HepG2 (cell line): ENCODE results near the gene ZNF318. TPM values are rescaled to one million over a fixed set of nuclear protein-coding genes. Genes with fewer than 3 reads are reported as not detected.

ENCODE experiments used
- ARNT2 ChIP-seq: sonication (generic); formaldehyde crosslinking; IDR thresholded peaks from 2 replicates; pipeline ENCODE4 v1.8.0; 2022; ENCODE audit warnings: mild to moderate bottlenecking, low read depth, missing genetic modification reagents, moderate library complexity
- DR1 ChIP-seq: sonication (generic); formaldehyde crosslinking; IDR thresholded peaks from 2 replicates; pipeline ENCODE4 v1.8.0; 2021; ENCODE audit warnings: mild to moderate bottlenecking, missing genetic modification reagents, inconsistent platforms
- MAZ ChIP-seq, 2 experiments: sonication (generic) in 1 of 2; formaldehyde crosslinking in 1 of 2; IDR thresholded peaks; 2 replicates each; pipeline versions ENCODE4 v1.5.0 to v1.6.1; 2012 to 2020; ENCODE audit warnings: low read depth in 2 of 2, mild to moderate bottlenecking in 2 of 2, borderline replicate concordance in 1 of 2, improper control_type of control experiment in 1 of 2, low read length in 1 of 2, missing genetic modification reagents in 1 of 2, moderate library complexity in 1 of 2
- NFRKB ChIP-seq: fragments of 450-650 bp; IDR thresholded peaks from 2 replicates; pipeline ENCODE4 v1.6.1; 2017
- RERE ChIP-seq: IDR thresholded peaks from 2 replicates; pipeline ENCODE4 v1.6.1; 2016; ENCODE audit warnings: low read depth, missing genetic modification reagents, missing compliant biosample characterization
- SALL2 ChIP-seq: sonication (generic); formaldehyde crosslinking; IDR thresholded peaks from 2 replicates; pipeline ENCODE4 v1.8.1; 2023; ENCODE audit warnings: mild to moderate bottlenecking, missing genetic modification reagents, inconsistent platforms
- ZBTB20 ChIP-seq: sonication (generic); formaldehyde crosslinking; IDR thresholded peaks from 2 replicates; pipeline ENCODE4 v1.8.1; 2023; ENCODE audit warnings: missing genetic modification reagents, low read depth, mild to moderate bottlenecking, borderline replicate concordance
- ZNF225 ChIP-seq: sonication (generic); formaldehyde crosslinking; IDR thresholded peaks from 2 replicates; pipeline ENCODE4 v1.4.0; 2020; ENCODE audit warnings: mild to moderate bottlenecking, missing genetic modification reagents
- ZNF292 ChIP-seq: sonication (generic); formaldehyde crosslinking; IDR thresholded peaks from 2 replicates; pipeline ENCODE4 v1.8.1; 2022; ENCODE audit warnings: mild to moderate bottlenecking, low read depth, missing genetic modification reagents, borderline replicate concordance
- ZNF639 ChIP-seq: conservative IDR thresholded peaks from 2 replicates; pipeline ENCODE4 v1.6.1; 2018; ENCODE audit warnings: missing genetic modification reagents
- ZNF782 ChIP-seq: sonication (generic); formaldehyde crosslinking; IDR thresholded peaks from 2 replicates; pipeline ENCODE4 v1.4.0; 2020; ENCODE audit warnings: missing genetic modification reagents, mild to moderate bottlenecking, borderline replicate concordance
- polyA plus RNA-seq, 8 experiments: library from polyadenylated mRNA; depleted of rRNA in 3 of 8; stranded (reverse) in 7 of 8; unstranded in 1 of 8; fragments of >200 nt; fragmentation: Illumina TruSeq in 4 of 8; extraction: Trizol in 4 of 8; gene quantifications; 2 replicates each; pipeline versions ENCODE4 v1.2.1 to v1.2.3, GENCODE V29; 2011 to 2016; ENCODE audit warnings: low read depth in 4 of 8, missing spikeins in 1 of 8, mixed read lengths in 1 of 8; ENCODE audit not compliant: insufficient read depth in 1 of 8
- total RNA-seq, 5 experiments: library from RNA; depleted of rRNA; stranded (reverse); fragments of >200 nt; fragmentation: Illumina TruSeq; extraction: Trizol; gene quantifications; 2 replicates each; pipeline ENCODE4 v1.2.3, GENCODE V29; 2016; ENCODE audit warnings: low read depth in 1 of 5
- TF ChIP-seq, protein P1 (sequence below): sonication (generic); formaldehyde crosslinking; IDR thresholded peaks from 2 replicates; pipeline ENCODE4 v1.5.1; 2020; ENCODE audit warnings: mild to moderate bottlenecking, missing genetic modification reagents, moderate library complexity
- TF ChIP-seq, protein P2 (sequence below): sonication (generic); formaldehyde crosslinking; IDR thresholded peaks from 2 replicates; pipeline ENCODE4 v1.4.0; 2020; ENCODE audit warnings: missing genetic modification reagents, borderline replicate concordance

The ZNF318 gene
- total and polyA plus RNA-seq, 2 of the 13 experiments (the other 11 are each of a cell fraction or from before 2014, with no cell fraction given), result 13.0 to 14.5 TPM

DNA sequence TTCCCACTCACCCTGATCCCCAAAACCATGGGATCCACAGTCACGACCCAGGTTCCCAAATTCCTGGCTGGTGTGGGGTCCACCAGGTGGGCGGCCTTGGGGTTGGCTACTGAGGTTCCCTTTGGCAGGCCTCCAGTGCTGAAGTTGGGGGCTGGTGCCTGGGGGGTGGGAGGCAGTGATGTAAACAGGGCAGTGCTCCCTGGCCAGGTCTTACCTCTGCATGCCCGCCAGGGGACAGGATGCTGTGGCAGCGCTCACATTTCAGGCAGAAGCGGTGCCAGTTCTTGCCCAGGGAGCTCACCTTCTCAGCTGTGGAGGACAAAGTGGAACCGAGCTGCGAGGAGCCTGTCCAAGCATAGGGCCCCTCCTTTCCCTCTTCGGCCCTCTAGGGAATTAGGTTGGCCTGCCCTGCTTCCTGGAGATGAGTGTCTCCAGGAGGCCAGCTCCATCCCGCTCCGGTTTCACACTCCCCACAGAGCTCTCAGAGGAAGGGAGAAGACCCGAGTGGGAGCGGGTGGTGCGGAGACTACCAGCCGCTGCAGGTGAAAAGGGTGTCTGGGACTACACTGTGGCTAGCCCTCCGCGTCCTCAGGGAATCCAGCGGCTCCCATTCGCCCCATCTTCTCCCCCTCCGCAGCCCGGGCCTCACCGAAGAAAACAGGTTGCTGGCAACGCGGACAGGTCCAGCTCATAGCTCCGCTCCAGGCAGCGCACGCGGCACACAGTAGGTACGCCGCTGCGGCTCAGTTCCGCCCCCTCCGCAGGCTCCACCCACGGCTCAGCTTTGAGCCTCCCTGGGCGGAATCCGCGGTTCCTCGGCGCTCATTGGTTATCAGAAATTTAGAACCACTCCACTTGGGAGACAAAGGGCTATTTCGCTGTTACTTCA is 61.1 kb downstream of the ZNF318 start, which contains the start of gene CRIP3 (continued):
- TF ChIP-seq RERE (CRISPR knock-in tag), result 0 out of 2 replicates have a peak, but pooled peaks have one; percentile 22
- TF ChIP-seq, protein P1, sequence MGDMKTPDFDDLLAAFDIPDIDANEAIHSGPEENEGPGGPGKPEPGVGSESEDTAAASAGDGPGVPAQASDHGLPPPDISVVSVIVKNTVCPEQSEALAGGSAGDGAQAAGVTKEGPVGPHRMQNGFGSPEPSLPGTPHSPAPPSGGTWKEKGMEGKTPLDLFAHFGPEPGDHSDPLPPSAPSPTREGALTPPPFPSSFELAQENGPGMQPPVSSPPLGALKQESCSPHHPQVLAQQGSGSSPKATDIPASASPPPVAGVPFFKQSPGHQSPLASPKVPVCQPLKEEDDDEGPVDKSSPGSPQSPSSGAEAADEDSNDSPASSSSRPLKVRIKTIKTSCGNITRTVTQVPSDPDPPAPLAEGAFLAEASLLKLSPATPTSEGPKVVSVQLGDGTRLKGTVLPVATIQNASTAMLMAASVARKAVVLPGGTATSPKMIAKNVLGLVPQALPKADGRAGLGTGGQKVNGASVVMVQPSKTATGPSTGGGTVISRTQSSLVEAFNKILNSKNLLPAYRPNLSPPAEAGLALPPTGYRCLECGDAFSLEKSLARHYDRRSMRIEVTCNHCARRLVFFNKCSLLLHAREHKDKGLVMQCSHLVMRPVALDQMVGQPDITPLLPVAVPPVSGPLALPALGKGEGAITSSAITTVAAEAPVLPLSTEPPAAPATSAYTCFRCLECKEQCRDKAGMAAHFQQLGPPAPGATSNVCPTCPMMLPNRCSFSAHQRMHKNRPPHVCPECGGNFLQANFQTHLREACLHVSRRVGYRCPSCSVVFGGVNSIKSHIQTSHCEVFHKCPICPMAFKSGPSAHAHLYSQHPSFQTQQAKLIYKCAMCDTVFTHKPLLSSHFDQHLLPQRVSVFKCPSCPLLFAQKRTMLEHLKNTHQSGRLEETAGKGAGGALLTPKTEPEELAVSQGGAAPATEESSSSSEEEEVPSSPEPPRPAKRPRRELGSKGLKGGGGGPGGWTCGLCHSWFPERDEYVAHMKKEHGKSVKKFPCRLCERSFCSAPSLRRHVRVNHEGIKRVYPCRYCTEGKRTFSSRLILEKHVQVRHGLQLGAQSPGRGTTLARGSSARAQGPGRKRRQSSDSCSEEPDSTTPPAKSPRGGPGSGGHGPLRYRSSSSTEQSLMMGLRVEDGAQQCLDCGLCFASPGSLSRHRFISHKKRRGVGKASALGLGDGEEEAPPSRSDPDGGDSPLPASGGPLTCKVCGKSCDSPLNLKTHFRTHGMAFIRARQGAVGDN (CRISPR knock-in tag), result peak; percentile 93
- TF ChIP-seq DR1 (CRISPR knock-in tag), result no peak
- TF ChIP-seq, protein P2, sequence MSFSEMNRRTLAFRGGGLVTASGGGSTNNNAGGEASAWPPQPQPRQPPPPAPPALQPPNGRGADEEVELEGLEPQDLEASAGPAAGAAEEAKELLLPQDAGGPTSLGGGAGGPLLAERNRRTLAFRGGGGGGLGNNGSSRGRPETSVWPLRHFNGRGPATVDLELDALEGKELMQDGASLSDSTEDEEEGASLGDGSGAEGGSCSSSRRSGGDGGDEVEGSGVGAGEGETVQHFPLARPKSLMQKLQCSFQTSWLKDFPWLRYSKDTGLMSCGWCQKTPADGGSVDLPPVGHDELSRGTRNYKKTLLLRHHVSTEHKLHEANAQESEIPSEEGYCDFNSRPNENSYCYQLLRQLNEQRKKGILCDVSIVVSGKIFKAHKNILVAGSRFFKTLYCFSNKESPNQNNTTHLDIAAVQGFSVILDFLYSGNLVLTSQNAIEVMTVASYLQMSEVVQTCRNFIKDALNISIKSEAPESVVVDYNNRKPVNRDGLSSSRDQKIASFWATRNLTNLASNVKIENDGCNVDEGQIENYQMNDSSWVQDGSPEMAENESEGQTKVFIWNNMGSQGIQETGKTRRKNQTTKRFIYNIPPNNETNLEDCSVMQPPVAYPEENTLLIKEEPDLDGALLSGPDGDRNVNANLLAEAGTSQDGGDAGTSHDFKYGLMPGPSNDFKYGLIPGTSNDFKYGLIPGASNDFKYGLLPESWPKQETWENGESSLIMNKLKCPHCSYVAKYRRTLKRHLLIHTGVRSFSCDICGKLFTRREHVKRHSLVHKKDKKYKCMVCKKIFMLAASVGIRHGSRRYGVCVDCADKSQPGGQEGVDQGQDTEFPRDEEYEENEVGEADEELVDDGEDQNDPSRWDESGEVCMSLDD (CRISPR knock-in tag), result no peak
- peak; percentile 73; the same call in 1 of the 2 replicates for TF ChIP-seq ARNT2 (CRISPR knock-in tag)
- no peak for TF ChIP-seq ZNF639
- no peak; the same call in 1 of the 2 replicates for TF ChIP-seq SALL2 (CRISPR knock-in tag)
- peak; percentile 28; the same call in 1 of the 2 replicates for TF ChIP-seq ZNF782
- TF ChIP-seq NFRKB, result no peak
- TF ChIP-seq ZNF225 (CRISPR knock-in tag), result no peak
- TF ChIP-seq ZNF292, result no peak
- no peak for TF ChIP-seq MAZ (IDR thresholded peaks at IDR 0.05; ENCODE audit: borderline replicate concordance, low read depth, low read length)
- peak; percentile 31; the same call in 1 of the 2 replicates for TF ChIP-seq MAZ (CRISPR knock-in tag; IDR thresholded peaks at IDR 0.05; ENCODE audit: low read depth)
- no peak for TF ChIP-seq ZBTB20 (CRISPR knock-in tag)
